GM19395 (cell line): ENCODE results near the gene SHROOM1.

Experiments
- ATAC-seq: cut with Tn5 transposase; IDR thresholded peaks from one replicate; pipeline ENCODE4 v1.9.1; 2021; ENCODE audit warnings: mild to moderate bottlenecking, moderate library complexity; ENCODE audit not compliant: unreplicated experiment

Gene SHROOM1

DNA sequence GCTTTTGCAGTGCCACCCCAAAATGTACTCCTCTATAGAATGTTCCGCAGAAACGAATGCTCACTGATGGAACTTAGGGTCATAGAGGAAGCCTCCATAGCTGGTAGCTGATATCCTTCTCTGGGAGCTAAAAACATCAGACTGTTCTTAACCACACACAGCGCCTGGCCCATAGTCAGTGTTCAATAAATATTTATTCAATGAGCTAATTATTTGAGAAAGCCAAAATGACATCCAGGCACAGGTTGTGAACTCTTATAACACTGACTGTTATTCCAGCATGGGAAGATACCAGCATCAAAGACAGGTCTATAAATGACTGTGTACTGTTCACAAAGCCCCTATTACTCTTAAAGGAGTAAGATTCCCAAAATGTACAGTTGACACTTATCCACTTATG, 22.9 kb upstream of the SHROOM1 start:
- ATAC-seq = no peak

DNA sequence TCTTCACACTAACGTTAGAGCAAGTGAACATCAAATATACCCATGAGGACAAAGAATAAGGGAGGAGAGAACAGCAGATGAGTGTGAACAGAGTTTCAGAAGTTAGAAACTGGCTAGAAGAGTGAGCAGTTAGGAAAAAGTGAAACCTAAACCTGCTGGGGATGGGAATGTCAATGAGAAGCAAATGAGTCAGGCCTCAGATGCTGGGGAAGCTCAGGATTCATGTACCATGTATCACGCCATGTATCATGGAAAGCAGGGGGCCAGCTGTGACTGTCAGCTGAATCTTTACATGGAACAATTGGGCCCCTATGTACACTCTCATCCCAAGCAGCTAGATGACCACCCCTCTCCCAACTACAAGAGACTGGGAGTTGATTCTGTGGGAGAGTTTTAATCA, 19.6 kb upstream of the SHROOM1 start:
- no peak for ATAC-seq

DNA sequence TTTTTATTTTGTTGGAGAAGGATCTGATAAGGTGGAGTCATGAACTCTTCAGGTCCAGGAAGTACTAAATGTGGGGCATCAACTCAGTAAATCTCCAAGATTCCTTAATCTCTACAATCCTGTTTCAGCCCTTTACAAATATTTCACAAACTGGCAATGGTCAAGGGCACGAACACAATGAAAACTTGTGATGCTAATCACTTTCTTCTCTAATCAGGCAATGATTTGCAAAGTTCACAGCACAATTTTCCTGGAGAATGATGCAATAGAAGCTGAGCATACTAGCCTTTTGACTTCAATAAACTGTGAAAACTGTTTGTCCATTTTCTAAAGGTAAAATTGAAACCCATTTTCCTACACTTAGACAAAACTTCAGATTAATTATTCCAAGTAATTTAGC, 18.9 kb upstream of the SHROOM1 start:
- no peak for ATAC-seq

DNA sequence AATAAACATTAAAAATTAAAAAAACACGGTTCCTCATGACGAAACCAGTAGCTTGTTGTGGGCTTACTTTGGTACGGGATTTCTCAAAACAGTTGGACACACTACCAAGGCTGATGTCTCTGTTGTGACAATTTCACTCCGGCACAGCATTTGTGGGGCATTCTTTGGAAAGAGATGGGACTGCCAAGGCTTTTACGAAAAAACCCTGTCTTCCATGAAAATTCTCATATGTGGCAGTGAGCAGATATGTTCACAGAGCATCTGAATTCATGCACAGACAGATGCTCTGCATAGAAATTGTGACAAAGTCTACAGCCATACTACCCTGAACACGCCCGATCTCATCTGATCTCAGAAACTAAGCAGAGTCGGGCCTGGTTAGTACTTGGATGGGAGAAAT, 17.8 kb upstream of the SHROOM1 start:
- no peak for ATAC-seq

DNA sequence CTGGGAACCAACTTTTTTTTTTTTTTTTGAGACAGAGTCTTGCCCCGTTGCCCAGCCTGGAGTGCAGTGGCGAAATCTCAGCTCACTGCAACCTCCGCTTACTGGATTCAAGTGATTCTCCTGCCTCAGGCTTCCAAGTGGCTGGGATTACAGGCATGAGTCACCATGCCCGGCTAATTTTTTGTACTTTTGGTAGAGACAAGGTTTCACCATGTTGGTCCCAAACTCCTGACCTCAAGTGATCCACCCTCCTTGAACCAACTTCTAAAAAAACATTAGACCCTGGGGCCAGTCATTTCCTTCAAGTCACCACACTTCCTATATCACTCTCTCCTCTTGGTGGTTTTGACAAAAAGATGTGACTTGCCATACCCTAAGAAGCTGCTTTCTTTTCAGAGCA, 10.9 kb upstream of the SHROOM1 start:
- no peak for ATAC-seq

DNA sequence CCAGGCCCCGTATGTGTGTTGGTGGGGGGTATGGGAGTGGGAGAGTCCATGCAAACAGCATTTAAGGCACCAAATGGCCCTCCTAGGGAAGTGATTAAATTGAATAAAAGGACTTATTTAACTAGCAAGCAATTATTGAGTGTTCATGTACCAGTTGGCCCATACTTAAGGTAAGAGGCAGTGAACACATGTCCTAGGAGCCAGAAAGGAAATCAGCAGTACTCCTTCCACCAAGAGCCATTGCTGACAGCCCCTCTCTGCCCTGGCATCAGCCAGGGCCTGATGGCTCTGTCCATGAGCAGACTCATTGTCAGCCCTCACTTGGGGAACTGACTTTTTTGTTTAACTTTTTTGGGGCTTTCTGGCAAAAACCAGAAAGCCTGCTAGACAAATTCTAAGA, 10.4 kb upstream of the SHROOM1 start:
- ATAC-seq = no peak

DNA sequence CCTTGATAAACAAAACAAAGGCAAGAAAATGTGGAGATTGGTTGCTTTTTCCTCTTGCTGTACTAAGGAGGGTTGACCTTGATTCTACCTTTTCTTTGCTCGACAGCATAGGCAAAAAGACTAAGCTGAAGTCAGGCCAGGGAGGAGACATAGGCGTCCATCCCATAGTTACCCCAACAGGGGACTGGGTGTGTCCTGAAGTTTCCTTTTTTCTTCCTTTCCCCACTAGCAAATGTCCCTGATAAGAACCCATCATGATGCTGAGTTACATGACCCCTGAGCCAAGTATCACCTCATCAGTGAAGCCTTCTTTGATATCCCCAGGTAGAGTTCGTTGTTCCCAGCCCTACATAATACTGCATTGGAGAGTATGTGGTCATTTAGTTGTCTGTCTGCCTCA, 9.9 kb upstream of the SHROOM1 start:
- no peak for ATAC-seq

DNA sequence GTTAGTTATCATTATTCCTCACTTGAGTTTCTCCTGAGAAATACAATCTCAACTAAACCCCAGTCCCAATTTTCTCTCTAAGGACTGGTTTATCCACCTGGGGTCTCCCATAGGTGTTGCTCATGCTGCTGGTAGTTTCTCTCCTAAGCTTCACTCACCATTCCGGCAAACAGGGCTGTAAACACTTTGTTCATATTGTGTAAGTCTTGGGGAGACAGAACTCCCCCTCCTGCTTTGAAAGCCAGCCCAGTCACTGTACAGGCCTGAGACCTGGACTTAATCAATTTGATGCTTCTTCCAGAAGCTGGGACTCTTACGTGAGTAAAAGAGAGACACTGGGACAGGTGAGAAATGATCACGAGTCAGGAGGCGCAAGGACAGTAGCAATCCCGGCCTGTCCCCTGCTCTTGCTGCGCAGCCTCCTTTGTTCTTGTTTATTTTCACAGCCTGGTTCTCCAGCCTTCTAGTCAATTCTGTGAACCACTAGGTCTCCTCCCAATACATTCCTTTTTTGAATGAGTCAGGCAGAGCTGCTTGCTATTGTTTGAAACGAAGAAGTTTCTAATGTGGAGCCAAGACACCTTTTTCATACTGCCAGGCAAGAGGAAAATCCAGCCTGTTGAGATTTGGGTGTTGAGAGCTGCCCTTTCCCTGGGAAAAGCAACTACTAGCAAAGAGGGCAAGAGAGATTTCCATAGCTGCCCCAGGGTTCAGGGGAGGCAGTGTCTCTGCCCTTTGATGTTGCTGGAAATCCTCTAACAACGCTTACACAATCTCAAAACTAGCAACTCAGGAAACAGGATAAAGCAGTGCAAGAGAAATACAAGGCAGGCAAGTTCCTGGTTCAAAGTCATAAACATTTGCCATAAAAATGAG, 9.2 kb upstream of the SHROOM1 start:
- ATAC-seq = no peak

DNA sequence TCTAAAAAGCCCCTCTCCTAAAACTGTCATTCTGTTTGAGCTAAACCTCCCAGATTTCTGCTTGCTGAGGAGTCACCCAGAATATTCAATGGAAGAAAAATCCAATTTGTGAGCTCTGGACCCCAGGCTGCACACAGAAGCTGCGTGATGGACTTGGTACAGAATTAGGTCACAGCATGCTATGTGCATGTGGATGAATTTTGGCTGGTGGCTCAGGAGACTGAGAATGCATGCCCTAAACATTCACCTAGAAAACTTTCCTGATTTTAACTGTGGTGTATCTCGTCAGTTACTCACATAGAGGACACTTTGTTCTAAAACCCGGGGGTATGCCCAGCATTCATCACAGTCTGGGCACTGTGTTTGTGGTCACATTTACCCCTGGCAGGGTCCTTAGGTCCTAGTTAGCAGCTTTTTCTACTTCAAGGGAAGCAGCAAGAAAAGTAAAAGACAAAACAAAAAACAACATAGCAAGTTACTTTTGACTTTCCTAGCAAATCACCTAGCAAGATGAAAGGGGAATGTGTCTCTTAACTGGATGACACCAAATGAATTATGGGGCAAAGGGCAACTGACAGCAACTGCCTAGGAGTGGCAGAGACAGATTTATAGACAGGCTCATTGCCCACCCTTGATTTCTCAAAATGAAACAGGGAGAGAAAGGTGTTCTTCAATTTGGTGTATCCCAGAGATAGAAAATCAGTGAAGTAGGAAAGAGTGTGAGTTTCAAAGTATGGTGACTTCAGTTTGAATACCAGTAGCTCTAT, 8.3 kb upstream of the SHROOM1 start:
- no peak for ATAC-seq

DNA sequence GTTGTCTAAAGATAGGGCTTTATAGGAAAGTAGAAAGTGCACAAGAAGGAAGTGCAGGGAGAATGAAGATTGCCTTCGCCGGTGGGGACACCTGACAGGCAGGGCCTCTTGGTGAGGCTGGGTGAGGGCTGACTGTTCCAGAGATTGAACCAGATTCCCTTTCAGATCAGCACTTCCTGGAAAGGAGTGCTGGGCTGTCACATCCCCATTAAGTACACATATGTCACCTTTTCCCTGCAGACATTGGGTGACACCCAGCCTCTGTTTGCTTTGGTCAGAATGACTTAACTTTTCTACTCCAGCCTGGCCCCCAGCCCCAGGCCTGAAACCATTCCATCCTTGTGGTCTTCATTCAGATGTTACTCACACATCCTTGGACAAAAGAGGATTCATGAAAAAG, 7.4 kb upstream of the SHROOM1 start:
- ATAC-seq = no peak

DNA sequence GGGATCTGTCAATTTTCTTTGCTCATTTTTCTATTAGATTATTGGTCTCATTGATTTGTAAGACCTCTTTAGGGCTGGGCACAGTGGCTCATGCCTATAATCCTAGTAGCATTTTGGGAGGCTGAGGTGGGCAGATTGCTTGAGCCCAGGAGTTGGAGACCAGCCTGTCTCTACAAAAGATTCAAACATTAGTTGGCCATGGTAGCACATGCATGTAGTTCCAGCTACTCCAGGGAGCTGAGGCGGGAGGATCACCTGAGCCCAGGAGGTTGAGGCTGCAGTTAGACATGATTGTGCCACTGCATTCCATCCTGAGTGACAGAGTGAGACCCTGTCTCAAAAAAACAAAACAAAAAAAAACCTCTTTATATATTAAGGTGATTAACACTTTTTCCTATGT, 6.4 kb upstream of the SHROOM1 start:
- ATAC-seq = no peak

DNA sequence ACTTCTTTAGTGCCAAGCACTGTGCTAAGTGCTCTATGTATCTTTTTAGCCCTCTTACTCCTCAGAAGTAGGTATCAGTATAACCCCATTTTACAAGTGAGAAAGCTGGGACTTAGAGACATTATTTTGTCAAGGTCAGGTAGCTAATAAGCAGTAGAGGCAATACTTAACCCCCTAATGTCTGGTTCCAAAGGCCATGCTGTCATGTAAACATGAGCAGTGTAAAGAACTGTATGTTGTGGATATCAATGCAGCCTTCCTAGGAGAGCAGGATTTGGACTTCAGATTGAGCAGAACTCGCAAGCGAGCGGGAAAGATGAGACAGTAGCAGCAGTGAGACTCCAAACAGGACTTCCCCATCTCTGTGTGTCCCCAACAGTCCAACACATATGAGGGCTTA, 3.6 kb upstream of the SHROOM1 start:
- ATAC-seq = no peak

DNA sequence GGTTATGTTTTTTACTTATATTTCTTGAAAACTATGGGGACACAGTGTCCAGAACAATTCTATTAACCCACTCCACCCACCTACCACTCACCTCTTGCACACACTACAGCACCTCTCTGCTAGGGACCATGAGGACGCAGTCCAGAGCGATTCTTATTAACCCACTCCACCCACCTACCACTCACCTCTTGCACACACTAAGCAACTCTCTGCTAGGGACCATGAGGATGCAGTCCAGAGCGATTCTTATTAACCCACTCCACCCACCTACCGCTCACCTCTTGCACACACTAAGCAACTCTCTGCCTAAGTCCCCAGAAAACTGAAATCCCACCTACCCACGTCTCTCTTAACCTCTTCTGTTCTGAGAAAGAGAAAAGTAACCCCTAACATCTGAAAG, 2.2 kb upstream of the SHROOM1 start:
- no peak for ATAC-seq

DNA sequence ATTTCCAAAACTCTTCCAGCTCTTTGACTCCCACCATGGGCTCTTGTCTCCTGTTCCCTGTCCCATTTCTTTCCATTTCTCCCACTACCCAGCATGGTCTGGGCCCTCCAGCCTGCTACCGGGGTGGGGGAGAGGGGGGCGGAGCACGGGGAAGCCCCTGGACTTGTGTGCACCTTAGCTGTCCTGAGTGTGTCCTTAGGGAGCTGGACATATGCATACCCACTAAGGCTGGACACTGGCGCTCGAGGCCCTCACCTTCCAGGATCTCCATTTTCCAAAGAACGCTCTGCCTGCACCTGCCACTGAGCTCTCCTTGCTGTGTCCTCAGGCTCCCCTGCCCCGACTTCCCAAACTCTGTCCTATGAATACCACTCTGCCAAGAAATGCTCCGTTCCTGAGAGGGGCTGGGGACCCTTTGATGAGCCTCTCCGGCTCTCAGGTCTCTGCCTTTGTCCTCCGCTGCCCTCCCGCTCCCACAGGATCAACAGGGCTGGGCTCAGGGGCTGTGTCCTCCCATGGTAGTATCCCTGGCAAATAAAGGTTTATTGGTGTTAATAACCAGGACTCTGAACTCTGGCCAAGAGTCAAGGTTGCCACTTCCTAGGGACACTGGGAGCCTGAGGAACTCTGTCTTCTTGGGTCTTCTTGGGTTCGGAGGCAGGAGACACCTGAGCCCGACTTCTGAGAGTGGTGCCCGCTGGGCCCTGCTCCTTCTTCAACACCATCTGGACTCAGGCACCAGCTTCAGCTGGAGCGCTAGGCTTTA, 831 bp upstream of the SHROOM1 start:
- no peak for ATAC-seq

DNA sequence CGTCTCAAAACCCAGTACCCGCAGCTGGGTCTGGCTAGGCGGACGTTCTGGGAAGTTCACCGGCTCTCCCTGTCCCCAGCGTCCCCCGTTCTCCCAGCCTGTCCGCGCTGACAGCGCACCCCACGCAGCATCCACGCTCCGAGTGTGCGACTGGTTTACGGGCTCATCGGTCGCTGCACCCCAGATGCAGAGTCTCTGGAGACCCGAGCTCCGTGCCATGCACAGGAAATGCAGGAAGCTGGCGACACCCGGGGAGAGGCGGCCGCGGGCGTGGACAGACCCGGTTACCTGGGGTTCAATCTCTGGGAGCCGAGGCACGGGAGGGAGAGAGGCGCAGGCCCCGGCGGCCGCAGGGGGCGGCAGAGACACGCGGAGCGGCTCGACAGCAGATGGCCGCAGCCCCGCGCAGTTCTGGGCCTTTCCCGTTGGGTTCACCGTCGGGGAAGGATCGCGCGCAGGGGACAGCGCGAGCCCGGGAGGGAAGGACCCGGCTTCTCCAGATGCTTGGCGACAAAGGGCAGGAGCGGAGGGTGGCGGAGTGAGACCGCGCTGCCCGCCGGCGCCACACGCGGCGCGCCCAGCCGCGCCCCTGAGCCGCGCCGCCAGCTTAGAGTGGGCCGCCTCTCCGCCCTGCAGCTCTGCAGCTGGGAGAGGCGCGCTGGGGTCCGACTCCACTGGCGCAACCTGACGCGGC, 558 bp downstream of the SHROOM1 start:
- ATAC-seq = peak; percentile 80

DNA sequence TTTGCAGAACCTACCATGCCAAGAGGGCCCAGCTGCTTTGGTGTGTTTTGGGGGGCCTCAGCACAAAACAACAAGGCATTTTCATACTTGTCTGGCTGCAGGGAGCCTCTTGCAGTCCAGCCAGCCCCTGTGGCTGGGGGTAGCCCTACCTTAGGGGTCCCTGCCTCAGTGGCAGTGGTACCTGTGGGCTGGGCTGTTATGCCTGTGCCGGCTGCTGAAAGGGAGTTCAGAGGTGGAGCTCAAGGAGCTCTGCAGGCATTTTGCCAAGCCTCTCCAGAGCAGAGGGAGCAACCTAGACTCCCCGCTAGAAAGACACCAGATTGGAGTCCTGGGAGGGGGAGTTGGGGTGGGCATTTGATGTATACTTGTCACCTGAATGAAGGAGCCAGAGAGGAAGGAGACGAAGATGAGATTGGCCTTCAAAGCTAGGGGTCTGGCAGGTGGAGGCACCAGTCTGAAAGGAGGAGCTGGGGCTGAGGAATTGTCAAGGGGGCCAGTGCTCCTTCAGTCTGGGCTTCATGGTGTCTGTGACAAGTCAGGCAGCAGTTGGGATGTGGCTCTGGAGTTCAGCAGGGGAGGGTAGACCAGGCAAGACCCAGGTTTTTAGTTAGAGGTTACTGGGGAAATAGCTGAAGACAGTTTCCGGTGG, 1.5 kb downstream of the SHROOM1 start:
- ATAC-seq = no peak

DNA sequence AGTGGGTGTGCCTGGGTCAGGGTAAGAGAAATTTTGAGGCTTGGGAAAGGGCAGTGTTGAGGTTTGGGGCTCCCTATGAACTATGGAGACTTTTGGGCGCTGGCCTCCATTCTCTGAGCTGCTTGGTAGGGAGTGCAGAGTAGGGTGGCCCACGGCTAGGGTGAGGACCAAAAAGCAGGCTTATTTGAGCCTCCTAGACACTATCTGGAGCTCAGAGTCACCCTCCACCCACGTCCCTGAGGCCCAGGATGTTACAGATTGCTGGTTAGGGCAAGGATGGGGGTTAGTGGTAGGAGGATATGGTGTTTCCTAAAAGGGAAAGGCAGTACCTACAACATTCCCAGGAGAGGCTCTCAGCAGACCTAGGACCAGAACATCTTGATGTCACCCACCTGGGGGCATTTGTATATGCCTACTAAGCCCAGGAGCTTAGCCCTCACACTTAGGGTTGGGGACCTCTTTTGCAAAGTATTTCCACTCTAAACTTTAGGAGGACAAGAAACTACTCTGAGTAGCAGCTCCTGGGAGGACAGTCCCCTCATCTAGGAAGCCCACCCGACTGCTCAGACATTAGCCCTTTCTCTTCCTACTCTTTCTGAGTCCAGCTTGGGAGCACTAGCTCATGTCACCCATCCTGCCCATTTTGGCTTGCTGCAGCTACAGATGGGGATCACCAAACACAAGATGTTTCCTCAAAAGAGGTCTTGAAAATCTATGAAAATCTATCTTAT, 2.3 kb downstream of the SHROOM1 start:
- no peak for ATAC-seq

DNA sequence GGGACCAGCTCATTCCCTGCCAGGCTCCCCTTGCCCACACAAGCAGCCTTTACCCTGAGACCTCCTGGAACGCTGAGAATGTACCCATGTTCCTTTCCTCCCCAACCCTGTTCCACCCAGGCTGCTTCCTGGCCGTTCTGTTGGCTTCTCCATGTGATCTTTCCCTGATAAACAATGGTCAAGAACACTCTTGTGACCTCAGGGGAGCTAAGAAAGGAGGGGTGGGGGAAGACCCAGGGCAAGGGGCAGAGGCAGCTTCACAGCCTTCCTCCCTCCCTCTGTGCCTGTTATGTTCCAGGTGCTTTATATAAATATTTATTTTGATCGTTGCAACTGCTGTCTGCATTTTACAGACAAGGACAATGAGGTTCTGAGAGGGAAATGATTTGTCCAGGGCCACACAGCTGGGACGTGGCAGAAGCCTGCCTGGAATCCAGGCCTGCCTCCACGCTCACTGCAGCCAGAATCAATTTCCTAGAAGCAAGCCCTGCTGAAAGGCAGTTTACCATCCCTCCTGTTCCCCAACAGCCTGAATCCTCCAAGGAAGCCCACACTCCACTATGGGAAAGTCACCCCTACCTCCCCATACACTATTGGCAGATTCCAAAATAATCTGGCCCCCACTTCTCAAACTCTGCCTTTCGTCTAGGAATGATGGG, 3.9 kb downstream of the SHROOM1 start:
- no peak for ATAC-seq

DNA sequence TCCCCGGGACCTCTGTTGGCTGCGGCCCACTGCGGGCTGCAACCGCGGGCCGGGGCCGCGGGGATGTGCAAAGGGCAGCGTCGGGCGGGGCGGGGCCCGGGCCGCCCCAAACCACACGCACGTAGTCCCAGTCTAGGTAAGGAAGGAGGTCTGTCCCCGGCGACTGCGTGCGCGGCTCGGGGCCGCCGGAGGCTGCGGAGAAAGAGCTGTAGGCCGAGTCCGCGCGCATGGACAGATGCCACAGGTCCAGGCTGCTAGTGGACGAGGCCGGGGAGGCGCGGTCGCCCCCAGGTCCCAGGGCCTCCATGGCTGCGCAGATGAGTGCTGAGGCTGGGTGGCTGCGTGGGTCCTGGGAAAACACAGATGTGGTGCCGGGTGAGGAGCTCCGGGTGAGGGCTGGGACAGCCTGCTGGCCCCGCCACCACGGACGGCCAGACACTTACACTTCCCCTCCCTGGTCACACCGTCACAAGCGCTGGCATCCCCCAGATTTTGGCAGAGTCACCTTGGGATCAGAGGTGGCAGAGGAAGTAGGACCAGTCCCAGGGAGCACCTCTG, 4.5 kb downstream of the SHROOM1 start:
- ATAC-seq = no peak
